Stimulated activated CD4-positive, alpha-beta T cell treated with anti-CD3 and anti-CD28 coated beads, Interleukin-12 subunit alpha, Interleukin-12 subunit beta, amount 100 ng/mL, for 4 hours (primary cell): ENCODE measurements around the gene FAIM2.

Experiments
- DNase-seq: peaks from one replicate; pipeline ENCODE4 v3.0.0-alpha.2; 2020

The FAIM2 gene

GRCh38 chr12:49939307-49939706 lies 35.6 kb upstream of the FAIM2 start:
- DNase-seq: no peak

GRCh38 chr12:49937639-49938300 lies 34.1 kb upstream of the FAIM2 start:
- DNase-seq: no peak

- DNase-seq: no peak
Observed at GRCh38 chr12:49936925-49937324, 33.2 kb upstream of the FAIM2 start.

GRCh38 chr12:49934505-49934904 lies 30.8 kb upstream of the FAIM2 start:
- DNase-seq: no peak

GRCh38 chr12:49933796-49934195 lies 30.1 kb upstream of the FAIM2 start:
- DNase-seq: no peak

DNA sequence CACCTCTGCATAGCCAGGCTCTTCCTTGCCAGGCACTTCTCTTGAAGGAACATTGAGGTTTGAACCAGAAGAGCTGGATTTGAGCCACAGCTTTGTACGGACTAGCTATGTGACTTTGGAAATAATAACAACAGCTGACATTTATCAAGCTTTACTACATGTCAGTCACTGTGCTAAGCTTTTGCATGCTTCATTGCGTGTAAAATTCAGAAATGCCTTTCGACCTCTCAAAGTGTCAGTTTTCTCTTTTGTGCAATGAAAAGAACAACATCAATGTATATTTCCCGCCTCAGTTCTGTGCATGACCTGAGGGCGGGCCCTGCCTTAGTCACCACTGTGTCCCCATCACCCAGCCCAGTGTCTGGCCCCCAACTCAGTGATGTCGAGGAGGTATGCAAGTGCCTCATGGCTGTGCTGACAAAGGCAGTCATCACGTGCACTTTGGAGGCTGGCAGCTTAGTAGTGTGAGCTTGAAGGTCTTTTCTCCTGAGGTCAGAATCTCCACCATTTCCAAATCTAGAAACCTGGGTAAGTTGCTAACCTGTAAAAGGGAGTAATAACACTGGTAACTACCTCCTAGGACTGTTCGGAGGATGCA lies 28.9 kb upstream of the FAIM2 start:
- DNase-seq: no peak

DNA sequence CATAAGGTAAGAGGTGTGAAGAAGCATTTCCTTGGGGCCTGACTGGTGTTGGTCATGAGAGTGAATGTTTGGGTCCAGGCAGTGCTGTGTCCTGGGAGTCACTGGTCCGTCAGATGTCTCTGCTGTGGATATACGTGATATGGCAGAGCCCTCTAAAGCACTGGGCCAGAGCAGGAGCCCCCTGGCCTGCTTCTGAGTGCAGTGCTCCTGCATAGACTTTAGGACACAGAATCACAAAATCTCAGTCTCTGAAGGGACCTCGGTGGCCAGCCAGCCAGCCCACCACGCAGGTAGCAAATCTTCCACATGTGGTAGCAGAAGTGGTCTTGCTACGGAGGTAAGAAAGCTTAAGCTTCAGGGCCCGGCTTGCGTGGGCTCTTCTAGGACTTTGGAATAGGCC lies 28.3 kb upstream of the FAIM2 start:
- DNase-seq: no peak

GRCh38 chr12:49930515-49931288 lies 27.0 kb upstream of the FAIM2 start:
- DNase-seq: no peak

- DNase-seq: no peak
Observed at GRCh38 chr12:49929581-49929980, 25.9 kb upstream of the FAIM2 start.

GRCh38 chr12:49928471-49928870 lies 24.8 kb upstream of the FAIM2 start:
- no peak for DNase-seq

- DNase-seq: no peak
Observed at GRCh38 chr12:49925433-49926204, 21.9 kb upstream of the FAIM2 start.

DNA sequence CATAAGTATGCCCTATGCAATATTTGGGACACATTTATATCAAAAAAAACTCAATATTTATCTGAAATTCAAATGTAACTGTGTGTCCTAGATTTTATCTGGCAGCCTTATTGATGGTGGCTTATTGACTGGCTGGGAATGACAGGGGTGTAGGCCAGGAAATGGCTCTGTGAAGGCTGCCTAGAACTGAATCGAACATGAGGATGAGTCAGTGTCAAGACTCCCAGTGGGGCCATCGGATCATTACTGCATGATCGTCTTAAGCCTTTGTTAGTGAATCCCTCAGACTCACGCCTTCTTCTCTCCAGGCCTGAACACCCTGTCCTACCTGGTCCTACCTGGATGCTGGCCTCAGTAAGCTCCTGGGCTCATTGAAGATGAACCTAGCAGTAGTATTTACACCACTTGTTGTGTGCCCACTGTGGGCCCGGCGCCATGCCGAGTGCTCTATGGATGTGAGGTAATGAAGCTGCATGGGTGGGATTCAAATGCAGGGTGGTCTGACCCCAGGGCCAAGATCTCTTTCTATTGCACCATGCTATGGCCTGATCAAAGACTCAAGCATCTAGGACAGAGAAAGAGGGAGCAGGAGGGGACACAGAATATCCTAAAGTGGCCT lies 21.0 kb upstream of the FAIM2 start:
- DNase-seq: no peak

GRCh38 chr12:49923880-49924556 lies 20.3 kb upstream of the FAIM2 start:
- no peak for DNase-seq

DNA sequence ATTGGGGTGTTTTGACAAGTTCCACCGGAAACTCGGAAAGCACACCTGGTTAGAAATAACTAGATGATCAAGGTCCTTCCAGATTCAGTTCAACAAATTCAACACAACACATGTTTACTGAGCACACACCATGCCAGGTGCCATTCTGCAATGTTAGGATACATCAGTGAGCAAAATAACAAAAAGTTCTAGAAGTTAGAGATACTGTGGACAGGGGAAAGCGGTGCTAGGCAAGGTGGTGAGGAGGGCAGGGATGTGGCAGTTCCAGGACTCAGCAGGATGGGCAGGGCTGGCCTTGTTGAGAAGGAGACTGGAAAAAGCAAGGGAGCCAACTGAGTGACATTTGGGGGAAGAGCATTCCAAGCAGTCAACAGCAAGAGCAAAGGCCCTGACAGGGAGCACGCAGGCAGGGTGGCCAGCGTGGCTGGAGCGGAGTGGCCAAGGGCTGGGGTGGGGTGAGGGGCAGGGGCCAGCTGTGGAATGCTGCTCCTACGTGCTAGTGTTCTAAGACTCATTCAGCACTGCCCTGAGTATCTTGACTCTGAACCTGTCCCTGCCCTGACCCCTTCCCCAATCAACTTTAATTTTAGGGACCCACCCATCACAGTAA lies 19.4 kb upstream of the FAIM2 start:
- no peak for DNase-seq

GRCh38 chr12:49922349-49923034 lies 18.8 kb upstream of the FAIM2 start:
- no peak for DNase-seq

DNA sequence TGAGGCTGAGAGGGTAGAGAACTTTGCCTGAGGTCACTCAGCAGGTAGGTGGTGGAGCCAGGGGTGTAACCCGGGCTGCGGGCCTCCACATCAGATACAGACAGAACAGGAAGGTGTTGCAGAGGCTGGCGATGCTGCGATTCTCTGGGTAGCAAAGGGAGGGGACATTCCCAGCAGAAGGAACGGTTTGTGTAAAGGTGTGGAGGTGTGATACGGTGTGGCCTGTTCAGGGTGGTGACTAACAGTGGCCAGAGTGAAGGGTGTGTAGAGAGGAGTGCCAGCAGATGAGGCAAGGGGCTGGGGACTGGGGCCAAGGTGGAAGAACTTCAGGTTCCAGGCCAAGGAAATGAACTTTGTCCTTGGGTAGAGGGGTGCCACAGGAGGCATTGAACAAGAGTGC lies 18.2 kb upstream of the FAIM2 start:
- no peak for DNase-seq

DNA sequence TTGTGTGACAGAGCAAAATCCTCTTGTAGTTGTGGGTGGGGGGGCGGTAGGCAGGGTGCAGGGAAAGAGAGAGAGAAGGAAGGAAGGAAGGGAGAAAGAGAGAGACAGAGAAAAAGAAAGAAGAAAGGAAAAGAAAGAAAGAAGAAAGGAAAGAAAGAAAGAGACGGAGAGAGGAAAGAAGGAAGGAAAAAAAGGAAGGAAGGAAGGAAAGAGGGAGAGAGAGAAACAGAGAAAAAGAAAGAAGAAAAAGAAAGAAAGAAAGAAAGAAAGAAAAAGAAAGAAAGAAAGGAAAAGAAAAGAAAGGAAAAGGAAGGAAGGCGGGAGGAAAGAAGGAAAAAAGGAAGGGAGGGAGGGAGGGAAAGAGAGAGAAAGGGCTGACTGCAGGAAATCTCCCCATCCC lies 17.6 kb upstream of the FAIM2 start:
- no peak for DNase-seq

DNA sequence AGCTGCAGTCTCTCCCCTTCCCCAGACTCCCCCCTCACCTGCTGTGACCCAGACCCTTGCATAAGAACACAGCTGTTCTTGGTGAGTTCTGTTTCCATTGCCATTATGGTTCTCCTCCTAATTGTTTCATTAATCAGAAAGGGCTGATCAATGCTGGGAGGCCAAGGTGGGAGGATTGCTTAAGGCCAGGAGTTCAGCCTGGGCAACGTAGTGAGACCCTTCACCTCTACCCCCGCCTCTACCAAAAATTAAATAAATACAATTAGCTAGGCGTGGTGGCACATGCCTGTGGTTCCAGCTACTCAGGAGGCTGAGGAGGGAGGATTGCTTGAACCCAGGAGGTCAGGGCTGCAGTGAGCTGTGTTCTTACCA lies 17.2 kb upstream of the FAIM2 start:
- no peak for DNase-seq

GRCh38 chr12:49920241-49920914 lies 16.7 kb upstream of the FAIM2 start:
- DNase-seq: no peak

GRCh38 chr12:49917788-49918173 lies 14.1 kb upstream of the FAIM2 start:
- DNase-seq: no peak
